ENCODE measurements around the gene NXPH2. TPM values are rescaled to one million over a fixed set of nuclear protein-coding genes. Genes with fewer than 3 reads are reported as not detected.
"Not testable (repeated sequence)": the region's sequence is repeated elsewhere in the genome, so short reads cannot be mapped to it uniquely, and the experiment has no call there.

Gene NXPH2
- total RNA-seq, 2 experiments from 2014 or later = not detected

DNA sequence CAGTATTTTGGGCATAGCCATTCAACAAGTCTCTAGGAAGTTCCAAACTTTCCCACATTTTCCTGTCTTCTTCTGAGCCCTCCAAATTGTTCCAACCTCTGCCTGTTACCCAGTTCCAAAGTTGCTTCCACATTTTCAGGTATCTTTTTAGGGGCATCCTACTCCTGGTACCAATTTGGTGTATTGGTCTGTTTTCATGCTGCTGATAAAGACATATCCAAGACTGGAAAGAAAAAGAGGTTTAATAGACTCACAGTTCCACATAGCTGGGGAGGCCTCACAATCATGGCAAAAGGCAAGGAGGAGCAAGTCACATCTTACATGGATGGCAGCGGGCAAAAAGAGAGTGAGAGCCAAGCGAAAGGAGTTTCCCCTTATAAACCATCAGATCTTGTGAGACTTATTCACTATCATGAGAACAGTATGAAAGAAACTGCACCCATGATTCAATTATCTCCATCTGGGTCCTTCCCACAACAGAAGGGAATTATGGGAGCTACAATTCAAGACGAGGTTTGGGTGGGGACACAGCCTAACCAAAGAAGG lies 43.1 kb downstream of the NXPH2 start:
- DNase-seq; H3K4me3 Mint-ChIP-seq; H3K27me3 Mint-ChIP-seq; H3K27ac Mint-ChIP-seq; POLR2A ChIA-PET; H3K4me1 Mint-ChIP-seq; H3K36me3 Mint-ChIP-seq; ATAC-seq (ENCODE audit: low read depth): not testable (repeated sequence)
- peaks cover 12% of the 10 kb centered on the region for H3K9me3 Mint-ChIP-seq

DNA sequence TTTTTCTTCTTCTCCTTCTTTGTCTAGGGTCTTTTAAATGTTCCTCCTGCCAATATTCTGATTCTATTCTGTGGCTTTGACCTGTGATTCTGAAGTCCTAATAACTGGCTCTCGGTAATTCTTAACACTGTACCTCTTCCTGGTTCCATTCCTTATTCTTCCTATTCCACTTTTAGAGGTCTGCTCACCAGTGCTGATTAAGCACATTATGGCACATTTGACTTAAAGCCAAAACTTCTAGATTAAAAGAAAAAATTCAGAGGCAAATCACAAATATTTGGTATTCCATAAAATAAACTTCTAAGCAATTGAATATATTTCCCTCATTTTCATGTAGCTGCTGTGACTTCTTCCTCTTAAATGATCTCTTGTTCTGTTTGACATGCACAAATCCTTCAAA lies 47.5 kb downstream of the NXPH2 start:
- DNase-seq = no peak
- peaks cover 2% of the 10 kb centered on the region for H3K27me3 Mint-ChIP-seq
- POLR2A ChIA-PET = no interaction called here
- no peak for ATAC-seq (ENCODE audit: low read depth)
- no peaks in the 10 kb centered on the region for H3K36me3 Mint-ChIP-seq
- no peaks in the 10 kb centered on the region for H3K4me1 Mint-ChIP-seq
- peaks cover 14% of the 10 kb centered on the region for H3K9me3 Mint-ChIP-seq
- no peak overlapping the region for H3K4me3 Mint-ChIP-seq
- H3K27ac Mint-ChIP-seq = no peak overlapping the region

DNA sequence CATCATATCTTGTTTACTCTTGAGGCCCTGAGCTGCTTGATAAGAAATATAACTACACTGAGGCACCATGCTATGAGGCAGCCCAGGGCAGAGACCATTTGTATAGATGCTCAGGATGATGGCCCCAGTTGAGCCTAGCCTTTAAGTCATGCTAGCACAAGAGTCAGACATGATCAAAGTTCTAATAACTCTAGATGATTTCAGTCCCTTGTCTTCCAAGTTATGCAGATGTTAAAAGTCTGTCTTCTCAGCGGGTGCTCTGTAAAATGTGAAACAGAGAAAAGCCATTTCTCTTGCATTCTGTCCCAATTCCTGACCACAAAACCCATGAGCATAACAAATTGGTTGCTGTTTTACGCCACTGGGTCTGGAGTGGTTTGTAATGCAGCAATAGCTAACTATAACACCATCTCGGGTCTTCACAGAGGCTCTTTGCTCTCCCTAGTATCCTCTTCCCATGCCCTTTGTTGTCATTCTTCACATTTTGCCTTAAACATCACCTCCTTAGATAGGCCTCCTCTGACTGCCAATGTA lies 49.6 kb downstream of the NXPH2 start:
- no peak for DNase-seq
- Mint-ChIP-seq H3K4me3 (no peak overlapping the region), H3K36me3 (no peaks in the 10 kb centered on the region), H3K4me1 (no peaks in the 10 kb centered on the region), H3K27ac (no peak overlapping the region), H3K27me3 (peaks cover 2% of the 10 kb centered on the region), H3K9me3 (peaks cover 12% of the 10 kb centered on the region)
- POLR2A ChIA-PET = no interaction called here
- ATAC-seq (ENCODE audit: low read depth) = no peak

DNA sequence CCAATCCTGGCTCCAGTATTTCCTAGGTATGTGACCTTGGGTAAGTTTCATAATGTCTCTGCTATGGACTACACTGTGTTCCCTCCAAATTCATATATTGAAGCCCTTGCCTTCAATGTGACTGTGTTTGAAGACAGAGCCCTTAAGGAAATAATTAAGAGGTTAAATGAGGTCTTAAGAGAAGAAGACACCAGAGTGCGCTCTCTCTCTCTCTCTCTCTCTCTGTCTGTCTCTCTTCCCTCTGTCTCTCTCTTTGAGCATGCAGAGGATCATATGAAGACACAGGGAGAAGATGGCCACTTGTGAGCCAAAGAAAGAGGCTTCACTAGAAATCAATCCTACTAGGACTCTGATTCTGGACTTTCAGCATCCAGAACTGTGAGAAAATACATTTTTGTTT lies 52.2 kb downstream of the NXPH2 start:
- H3K36me3 Mint-ChIP-seq = no peaks in the 10 kb centered on the region
- no peak for DNase-seq
- no peaks in the 10 kb centered on the region for H3K4me1 Mint-ChIP-seq
- H3K27me3 Mint-ChIP-seq = no peaks in the 10 kb centered on the region
- H3K27ac Mint-ChIP-seq = no peak overlapping the region
- no peak overlapping the region for H3K4me3 Mint-ChIP-seq
- no peak for ATAC-seq (ENCODE audit: low read depth)
- POLR2A ChIA-PET = no interaction called here
- H3K9me3 Mint-ChIP-seq = peaks cover 3% of the 10 kb centered on the region

DNA sequence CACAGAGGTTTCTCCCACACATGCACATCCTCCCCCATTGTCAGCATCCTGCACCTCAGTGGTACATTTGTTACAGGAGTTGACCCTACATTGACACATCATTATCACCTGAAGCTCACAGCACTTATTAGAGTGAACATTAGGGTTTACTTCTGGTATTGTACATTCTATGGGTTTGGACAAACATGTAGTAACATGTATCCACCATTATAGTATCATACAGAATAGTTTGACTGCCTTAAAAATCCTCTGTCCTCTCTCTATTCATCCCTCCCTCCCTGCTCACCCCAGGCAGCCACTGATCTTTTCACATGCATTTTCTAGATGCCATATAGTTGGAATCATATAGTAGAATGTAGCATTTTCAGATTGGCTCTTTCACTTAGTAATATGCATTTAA lies 53.5 kb downstream of the NXPH2 start:
- H3K27ac Mint-ChIP-seq = no peak overlapping the region
- POLR2A ChIA-PET = no interaction called here
- ATAC-seq (ENCODE audit: low read depth) (no peak), DNase-seq (no peak)
- H3K9me3 Mint-ChIP-seq = peaks cover 3% of the 10 kb centered on the region
- no peaks in the 10 kb centered on the region for H3K4me1 Mint-ChIP-seq
- no peak overlapping the region for H3K4me3 Mint-ChIP-seq
- H3K36me3 Mint-ChIP-seq = no peaks in the 10 kb centered on the region
- no peaks in the 10 kb centered on the region for H3K27me3 Mint-ChIP-seq

DNA sequence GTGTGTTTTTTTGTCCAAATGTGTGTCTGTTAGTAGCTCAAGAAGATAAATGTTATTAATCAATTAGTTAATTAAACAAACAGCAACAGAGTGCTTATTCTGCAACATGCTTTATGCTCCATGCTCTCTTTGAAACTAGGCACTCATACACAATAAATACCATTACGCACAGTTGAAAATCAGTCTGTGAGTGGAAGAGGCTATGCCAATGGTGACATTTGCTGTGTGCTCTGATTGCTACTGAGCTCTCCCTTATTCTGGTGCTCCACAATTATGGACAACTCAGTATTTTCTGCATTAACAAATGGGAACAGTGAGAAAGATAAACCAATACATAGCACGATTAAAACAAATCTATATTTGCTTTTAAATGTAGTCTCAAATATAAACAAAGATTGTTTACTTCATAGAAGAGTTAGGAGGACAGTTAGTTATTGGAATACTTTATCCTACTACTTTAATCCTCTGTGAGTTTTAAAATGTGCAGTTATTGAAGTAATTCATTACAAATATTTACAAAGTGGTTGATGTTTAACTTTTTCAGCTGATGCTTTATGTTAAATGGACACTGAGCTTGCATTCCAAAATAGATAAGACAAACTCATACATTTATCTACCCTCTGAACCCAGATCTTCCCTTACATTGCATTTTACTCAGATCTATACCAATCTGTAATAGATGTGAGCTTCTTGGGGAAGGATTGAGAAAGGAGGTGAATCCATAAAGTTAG lies 55.3 kb downstream of the NXPH2 start:
- no peak overlapping the region for H3K4me3 Mint-ChIP-seq
- H3K9me3 Mint-ChIP-seq = peaks cover 1% of the 10 kb centered on the region
- H3K4me1 Mint-ChIP-seq = no peaks in the 10 kb centered on the region
- DNase-seq (no peak), ATAC-seq (ENCODE audit: low read depth) (no peak)
- no peaks in the 10 kb centered on the region for H3K27me3 Mint-ChIP-seq
- H3K36me3 Mint-ChIP-seq = no peaks in the 10 kb centered on the region
- H3K27ac Mint-ChIP-seq = no peak overlapping the region
- POLR2A ChIA-PET = no interaction called here

DNA sequence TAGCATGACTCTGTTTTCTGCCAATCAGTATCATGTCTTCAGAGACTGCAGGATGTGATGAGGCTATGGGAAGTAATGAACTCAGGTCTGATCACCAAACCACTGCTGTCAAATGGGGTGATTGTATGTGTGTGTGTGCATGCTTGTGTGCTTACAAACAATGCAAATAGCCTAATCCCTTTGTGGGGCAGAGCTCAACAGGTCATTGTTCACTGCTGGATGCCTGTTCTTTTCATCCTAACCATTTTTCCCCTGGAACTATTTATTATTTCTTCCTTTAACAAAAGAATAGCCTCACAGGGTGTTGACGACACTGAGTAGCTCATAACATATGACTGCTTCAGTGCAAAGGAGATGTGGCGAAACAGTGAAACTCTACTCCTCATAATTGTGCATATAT lies 55.9 kb downstream of the NXPH2 start:
- Mint-ChIP-seq H3K4me1 (no peaks in the 10 kb centered on the region), H3K9me3 (peaks cover 1% of the 10 kb centered on the region), H3K36me3 (no peaks in the 10 kb centered on the region), H3K27me3 (no peaks in the 10 kb centered on the region), H3K27ac (no peak overlapping the region), H3K4me3 (no peak overlapping the region)
- ATAC-seq (ENCODE audit: low read depth) (no peak), DNase-seq (no peak)
- POLR2A ChIA-PET = no interaction called here

DNA sequence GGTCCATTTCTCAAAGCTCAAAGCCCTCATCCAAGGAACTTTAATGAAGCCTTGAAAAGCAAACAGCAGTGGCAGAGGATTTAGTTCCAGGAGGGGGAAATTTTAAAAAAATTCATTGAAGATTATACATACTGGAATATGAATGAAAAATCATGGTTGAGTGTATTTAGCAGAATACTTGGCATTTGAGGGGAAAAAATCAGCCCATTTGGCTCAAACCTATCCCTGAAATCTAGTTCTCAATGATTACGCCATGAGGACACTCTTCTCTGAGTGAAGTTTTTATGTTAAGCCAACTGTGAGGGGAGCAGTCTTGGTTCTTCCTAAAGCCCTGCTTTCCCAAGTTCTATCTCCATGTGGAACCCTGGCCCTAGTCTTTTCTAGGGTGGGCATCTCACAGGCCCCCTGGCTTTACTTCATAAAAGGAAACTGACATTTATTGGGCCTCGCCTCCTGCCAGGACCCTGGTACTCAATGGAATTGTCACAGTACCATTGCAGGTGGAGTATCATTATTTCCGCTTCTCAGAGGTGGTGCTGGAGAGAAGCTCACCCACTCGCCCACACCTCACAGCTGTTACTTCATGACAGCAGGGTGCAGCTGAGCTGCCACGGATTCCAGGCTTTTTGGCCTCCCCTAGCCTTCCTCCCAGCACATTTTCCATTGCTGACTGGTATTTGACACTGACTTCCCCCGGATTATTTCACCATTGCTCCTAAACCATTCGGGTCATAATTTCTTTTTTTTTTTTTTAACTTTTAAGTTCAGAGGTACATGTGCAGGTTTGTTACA lies 56.8 kb downstream of the NXPH2 start:
- no peak for ATAC-seq (ENCODE audit: low read depth)
- POLR2A ChIA-PET = no interaction called here
- Mint-ChIP-seq H3K36me3 (no peaks in the 10 kb centered on the region), H3K4me1 (peaks cover under 1% of the 10 kb centered on the region), H3K27ac (no peak overlapping the region), H3K4me3 (no peak overlapping the region), H3K9me3 (no peaks in the 10 kb centered on the region), H3K27me3 (peaks cover 5% of the 10 kb centered on the region)
- DNase-seq = no peak

DNA sequence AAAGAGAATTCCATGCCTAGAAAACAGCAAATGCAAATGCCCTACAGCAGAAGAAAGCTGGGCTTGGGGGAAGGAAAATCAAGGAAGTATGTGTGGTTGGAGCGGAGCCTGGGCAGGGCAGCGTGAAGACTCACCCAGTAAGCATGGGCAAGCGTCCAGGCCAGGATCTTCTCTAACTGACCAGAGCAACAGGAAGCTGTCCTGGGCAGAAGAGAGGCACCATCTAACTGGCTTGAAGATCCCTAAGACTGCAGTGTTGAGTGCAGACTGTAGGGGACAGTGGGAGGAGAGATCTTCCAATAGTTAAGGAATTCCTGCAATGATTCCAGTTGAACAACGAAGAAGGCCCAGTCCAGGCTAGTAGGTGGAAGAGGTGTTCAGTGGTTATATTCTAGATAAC lies 57.9 kb downstream of the NXPH2 start:
- POLR2A ChIA-PET = no interaction called here
- ATAC-seq (ENCODE audit: low read depth) = no peak
- no peak overlapping the region for H3K27ac Mint-ChIP-seq
- peaks cover 7% of the 10 kb centered on the region for H3K27me3 Mint-ChIP-seq
- peaks cover 1% of the 10 kb centered on the region for H3K4me1 Mint-ChIP-seq
- H3K4me3 Mint-ChIP-seq = no peak overlapping the region
- no peaks in the 10 kb centered on the region for H3K36me3 Mint-ChIP-seq
- no peaks in the 10 kb centered on the region for H3K9me3 Mint-ChIP-seq
- DNase-seq = no peak

DNA sequence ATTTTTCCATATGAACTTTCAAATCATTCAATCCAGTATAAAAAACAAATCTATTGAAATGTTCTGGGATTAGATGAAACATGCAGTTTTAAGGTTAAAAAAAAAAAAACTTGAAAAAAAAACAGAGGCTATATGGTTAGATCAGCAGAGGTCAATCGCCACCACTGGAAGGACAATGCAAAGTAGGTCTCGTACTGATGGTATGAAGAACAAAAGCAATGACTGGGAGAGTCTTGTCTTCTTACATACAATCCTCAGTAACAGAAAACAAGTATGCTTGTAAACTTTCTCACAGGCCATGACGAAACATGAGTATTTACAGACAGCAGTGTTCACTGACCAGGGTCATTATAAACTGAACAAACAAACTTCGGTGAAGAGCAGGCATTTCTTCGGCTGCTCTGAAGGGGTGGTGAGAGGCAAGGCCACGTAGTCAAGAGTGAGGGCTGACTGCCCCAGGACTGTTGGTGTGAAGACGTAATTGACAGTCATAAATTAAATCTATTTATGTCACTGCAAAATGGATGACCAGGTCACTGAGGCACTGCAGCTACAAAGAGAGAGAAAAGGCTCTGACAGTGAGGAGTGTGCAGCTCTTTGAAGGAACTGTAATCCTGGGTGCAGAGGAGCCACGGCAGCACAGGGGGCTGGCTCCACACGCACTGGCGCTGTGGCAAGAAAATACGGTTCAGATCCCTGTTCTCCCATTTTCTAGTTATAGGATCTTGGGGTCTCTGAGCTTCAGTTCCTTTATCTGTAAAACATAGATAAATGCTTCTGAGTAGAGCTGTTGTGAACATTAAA lies 60.0 kb downstream of the NXPH2 start:
- Mint-ChIP-seq H3K36me3 (no peaks in the 10 kb centered on the region), H3K4me3 (no peak overlapping the region), H3K4me1 (peaks cover 1% of the 10 kb centered on the region), H3K27ac (no peak overlapping the region), H3K9me3 (no peaks in the 10 kb centered on the region), H3K27me3 (peaks cover 9% of the 10 kb centered on the region)
- ATAC-seq (ENCODE audit: low read depth) = no peak
- DNase-seq = no peak
- POLR2A ChIA-PET = no interaction called here

DNA sequence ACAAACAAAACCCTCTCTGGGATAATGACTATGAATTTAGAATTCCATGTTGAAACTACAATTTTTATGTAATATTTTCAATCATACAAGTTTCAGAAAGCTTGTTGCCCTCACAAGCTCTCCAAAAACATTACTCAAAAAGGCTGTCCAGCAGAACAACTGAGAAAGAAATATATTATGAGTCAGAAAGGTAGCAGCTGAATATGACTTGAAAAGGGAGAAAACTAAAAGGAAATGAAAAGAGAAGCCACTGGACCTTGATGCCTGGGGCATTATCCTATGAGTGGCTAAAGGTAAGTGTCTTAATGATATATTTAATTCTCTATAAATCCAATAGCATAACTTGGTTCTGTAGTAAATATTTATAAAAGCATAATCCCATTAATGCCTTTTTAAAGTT lies 61.8 kb downstream of the NXPH2 start:
- no peak overlapping the region for H3K4me3 Mint-ChIP-seq
- DNase-seq (no peak), ATAC-seq (ENCODE audit: low read depth) (no peak)
- H3K36me3 Mint-ChIP-seq = no peaks in the 10 kb centered on the region
- peaks cover 1% of the 10 kb centered on the region for H3K4me1 Mint-ChIP-seq
- POLR2A ChIA-PET = no interaction called here
- H3K9me3 Mint-ChIP-seq = no peaks in the 10 kb centered on the region
- no peak overlapping the region for H3K27ac Mint-ChIP-seq
- H3K27me3 Mint-ChIP-seq = peaks cover 9% of the 10 kb centered on the region

DNA sequence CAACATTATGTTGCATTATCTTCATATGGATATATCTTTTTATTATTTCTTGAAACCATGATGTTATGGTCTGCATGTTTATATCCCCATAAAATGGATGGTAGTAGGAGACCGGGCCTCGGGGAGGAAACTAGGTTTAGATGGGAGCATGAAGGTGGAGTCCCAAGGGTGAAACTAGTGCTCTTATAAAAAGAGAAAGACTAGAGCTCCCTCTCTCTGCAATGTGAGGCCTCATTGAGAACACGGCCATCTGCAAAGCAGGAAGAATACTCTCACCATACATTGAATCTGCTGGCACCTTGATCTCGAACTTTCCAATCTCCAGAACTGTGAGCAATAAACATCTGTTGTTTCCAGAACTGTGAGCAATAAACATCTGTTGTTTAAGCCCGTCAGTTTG lies 64.0 kb downstream of the NXPH2 start:
- Mint-ChIP-seq H3K36me3 (no peaks in the 10 kb centered on the region), H3K4me1 (peaks cover 3% of the 10 kb centered on the region), H3K27me3 (peaks cover 9% of the 10 kb centered on the region), H3K27ac (no peak overlapping the region), H3K9me3 (peaks cover 1% of the 10 kb centered on the region), H3K4me3 (no peak overlapping the region)
- no peak for DNase-seq
- no peak for ATAC-seq (ENCODE audit: low read depth)
- POLR2A ChIA-PET = no interaction called here

DNA sequence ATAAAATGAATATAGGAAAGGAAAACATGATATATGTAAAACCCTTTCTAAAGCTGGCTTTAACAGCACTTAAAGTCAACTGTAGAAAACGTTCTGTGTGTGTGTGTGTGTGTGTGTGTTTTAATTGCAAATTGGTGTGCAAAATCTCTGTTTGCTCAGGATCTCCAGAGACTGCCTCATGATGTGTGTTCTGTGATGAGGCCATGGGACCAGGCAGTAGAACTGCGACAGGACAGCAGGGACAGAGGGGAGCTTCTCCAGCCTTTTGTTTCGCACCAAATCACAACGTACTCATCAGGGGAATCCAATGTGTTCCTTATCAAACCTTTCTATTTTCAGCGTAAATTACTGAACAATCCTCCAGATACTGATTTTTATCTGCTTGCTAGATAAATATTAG lies 66.7 kb downstream of the NXPH2 start:
- POLR2A ChIA-PET = no interaction called here
- H3K4me1 Mint-ChIP-seq = peaks cover 3% of the 10 kb centered on the region
- DNase-seq (no peak), ATAC-seq (ENCODE audit: low read depth) (no peak)
- no peak overlapping the region for H3K4me3 Mint-ChIP-seq
- peaks cover 4% of the 10 kb centered on the region for H3K27me3 Mint-ChIP-seq
- peaks cover 1% of the 10 kb centered on the region for H3K9me3 Mint-ChIP-seq
- H3K36me3 Mint-ChIP-seq = no peaks in the 10 kb centered on the region
- no peak overlapping the region for H3K27ac Mint-ChIP-seq
